IMR-90 (cell line): ENCODE data around the gene B3GAT2. TPM values are rescaled to one million over a fixed set of nuclear protein-coding genes. Genes with fewer than 3 reads are reported as not detected.

Experiments
- ATAC-seq: fragments of 200-7000 bp; cut with Tn5 transposase; 2 replicates; pipeline ENCODE4 v1.9.1; 2020; ENCODE audit warnings: low read depth, mild to moderate bottlenecking, moderate library complexity
- BruUV-seq: library from RNA; stranded (reverse); fragments of 400-500 nt; replicated peaks from 2 replicates; lab custom pipeline; 2021; lab: Mats Ljungman, UMichigan
- CTCF ChIA-PET: fragments of 300-600 bp; formaldehyde crosslinking; extraction: SDS; loops from one replicate; lab custom pipeline; 2021; ENCODE audit warnings: antibody characterized with exemption; lab: Yijun Ruan, JAX
- POLR2A ChIA-PET: fragments of 300-600 bp; sonication (Branson Sonifier 250); formaldehyde crosslinking; loops from one replicate; lab custom pipeline; 2022; ENCODE audit warnings: antibody characterized with exemption; ENCODE audit not compliant: unreplicated experiment; lab: Charles Lee
- DNase-seq: peaks from one replicate; pipeline ENCODE4 v3.0.0; 2013
- H2AFZ ChIP-seq: replicated peaks from 2 replicates; pipeline ENCODE3; 2013; ENCODE audit warnings: low read length, mild to moderate bottlenecking; ENCODE audit not compliant: poor library complexity
- H2AK5ac ChIP-seq: 2 replicates; pipeline ENCODE4 v1.6.1; 2013; ENCODE audit warnings: low read depth, low read length, inconsistent platforms
- H2AK9ac ChIP-seq: replicated peaks from 2 replicates; pipeline ENCODE3; 2013; ENCODE audit warnings: mild to moderate bottlenecking, low read depth, low read length, moderate library complexity; ENCODE audit not compliant: poor library complexity
- H2BK120ac ChIP-seq: 2 replicates; pipeline ENCODE4 v1.6.1; 2013; ENCODE audit warnings: low read depth, low read length, inconsistent platforms
- H2BK15ac ChIP-seq: 3 replicates; pipeline ENCODE4 v1.6.1; 2013; ENCODE audit warnings: low read depth, low read length, inconsistent platforms
- H2BK20ac ChIP-seq: 2 replicates; pipeline ENCODE4 v1.6.1; 2013; ENCODE audit warnings: low read depth, mild to moderate bottlenecking, inconsistent platforms, low read length, moderate library complexity
- H2BK5ac ChIP-seq: 2 replicates; pipeline ENCODE4 v1.6.1; 2013; ENCODE audit warnings: mild to moderate bottlenecking, low read depth, low read length, inconsistent platforms; ENCODE audit not compliant: poor library complexity, severe bottlenecking
- H3K14ac ChIP-seq: replicated peaks from 2 replicates; pipeline ENCODE4 v1.6.1; 2013; ENCODE audit warnings: low read depth, low read length, inconsistent platforms
- H3K18ac ChIP-seq: 2 replicates; pipeline ENCODE4 v1.6.1; 2013; ENCODE audit warnings: low read depth, low read length, control low read depth
- H3K23ac ChIP-seq: 2 replicates; pipeline ENCODE4 v1.6.1; 2013; ENCODE audit warnings: low read depth, low read length, inconsistent platforms
- H3K27ac ChIP-seq: 2 replicates; pipeline ENCODE4 v1.5.1; 2013; ENCODE audit warnings: mild to moderate bottlenecking, control low read depth, low read length; ENCODE audit not compliant: insufficient read depth
- H3K27me3 ChIP-seq: 2 replicates; pipeline ENCODE4 v1.6.1; 2013; ENCODE audit warnings: low read length; ENCODE audit not compliant: control insufficient read depth, insufficient read depth
- H3K36me3 ChIP-seq: 2 replicates; pipeline ENCODE4 v1.6.1; 2013; ENCODE audit warnings: low read length, mixed read lengths; ENCODE audit not compliant: control insufficient read depth, insufficient read depth
- H3K4ac ChIP-seq: 2 replicates; pipeline ENCODE4 v1.6.1; 2013; ENCODE audit warnings: low read depth, low read length, inconsistent platforms
- H3K4me1 ChIP-seq: 2 replicates; pipeline ENCODE4 v1.6.1; 2013; ENCODE audit warnings: low read length, mixed read lengths; ENCODE audit not compliant: control insufficient read depth, insufficient read depth
- H3K4me2 ChIP-seq: 2 replicates; pipeline ENCODE4 v1.6.1; 2013; ENCODE audit warnings: low read depth, mild to moderate bottlenecking, control low read depth, low read length, moderate library complexity
- H3K4me3 ChIP-seq: 2 replicates; pipeline ENCODE4 v1.5.1; 2013; ENCODE audit warnings: low read depth, mild to moderate bottlenecking, control low read depth, low read length, moderate library complexity; ENCODE audit not compliant: insufficient read depth
- H3K56ac ChIP-seq: 2 replicates; pipeline ENCODE4 v1.6.1; 2013; ENCODE audit warnings: low read length, inconsistent platforms; ENCODE audit not compliant: insufficient read depth; ENCODE audit errors: extremely low read depth
- H3K79me1 ChIP-seq, 2 experiments: 2 replicates each; pipeline ENCODE4 v1.6.1; 2013; ENCODE audit warnings: low read length in 2 of 2, inconsistent platforms in 1 of 2, low read depth in 1 of 2
- H3K9ac ChIP-seq: 2 replicates; pipeline ENCODE4 v1.6.1; 2013; ENCODE audit warnings: low read depth, low read length, control low read depth
- H3K9me1 ChIP-seq: 2 replicates; pipeline ENCODE4 v1.6.1; 2013; ENCODE audit warnings: low read length, inconsistent platforms; ENCODE audit not compliant: insufficient read depth
- H3K9me3 ChIP-seq: 2 replicates; pipeline ENCODE4 v1.6.1; 2013; ENCODE audit warnings: low read length; ENCODE audit not compliant: control insufficient read depth, insufficient read depth
- H4K20me1 ChIP-seq: 2 replicates; pipeline ENCODE4 v1.6.1; 2013; ENCODE audit warnings: low read length, inconsistent platforms; ENCODE audit not compliant: insufficient read depth
- H4K5ac ChIP-seq: 2 replicates; pipeline ENCODE4 v1.6.1; 2013; ENCODE audit warnings: mild to moderate bottlenecking, low read depth, low read length, control low read depth
- H4K8ac ChIP-seq, 2 experiments: 2 replicates each; pipeline ENCODE4 v1.6.1; 2013; ENCODE audit warnings: low read depth in 2 of 2, low read length in 2 of 2, control low read depth in 1 of 2, inconsistent platforms in 1 of 2
- H4K91ac ChIP-seq: 2 replicates; pipeline ENCODE4 v1.6.1; 2013; ENCODE audit warnings: low read depth, low read length, inconsistent platforms; ENCODE audit not compliant: insufficient read depth
- CHD1 ChIP-seq: IDR thresholded peaks from 2 replicates; pipeline ENCODE4 v1.6.1; 2012; ENCODE audit warnings: low read depth, low read length, improper control_type of control experiment
- ELK1 ChIP-seq: fragments of 150-350 bp; IDR thresholded peaks from 2 replicates; pipeline ENCODE4 v1.6.1; 2016; ENCODE audit warnings: low read depth, mild to moderate bottlenecking, low read length, moderate library complexity, borderline replicate concordance
- SMC3 ChIP-seq: fragments of 150-350 bp; IDR thresholded peaks from 2 replicates; pipeline ENCODE4 v1.6.1; 2016; ENCODE audit warnings: low read depth, mild to moderate bottlenecking, antibody characterized with exemption, low read length, moderate library complexity
- WGBS, 2 experiments: methylation state at CpG; one replicate each; pipeline versions ENCODE4 v1.1.5 to v1.1.7; 2013; ENCODE audit warnings: missing lambda C conversion rate in 2 of 2; ENCODE audit not compliant: insufficient read length in 1 of 2; ENCODE audit errors: extremely low coverage in 2 of 2; 5-methylcytosine and 5-hydroxymethylcytosine counted together
- dilution Hi-C: fragments of 300-500 bp; cut with HindIII; formaldehyde crosslinking; loops from one replicate; pipeline ENCODE4 v1.14.3; 2018; ENCODE audit warnings: low sequenced_read_pairs; ENCODE audit not compliant: unreplicated experiment
- in situ Hi-C: fragments of 300-500 bp; cut with MboI; formaldehyde crosslinking; loops from 3 replicates; pipeline ENCODE4 v1.14.3; 2019; ENCODE audit warnings: low sequenced_read_pairs, inconsistent platforms, mixed read lengths
- intact Hi-C: fragments of 100-400 bp; cut with micrococcal nuclease; formaldehyde crosslinking; loops from 2 replicates; pipeline ENCODE4 v1.10.0; 2022
- polyA plus RNA-seq, 3 experiments: library from polyadenylated mRNA; depleted of rRNA; stranded (reverse); fragments of >200 nt; gene quantifications; 2 replicates each; pipeline ENCODE4 v1.2.3, GENCODE V29; 2012; ENCODE audit warnings: low replicate concordance in 1 of 3
- total RNA-seq: library from RNA; depleted of rRNA; stranded (reverse); fragments of >200 nt; gene quantifications from 2 replicates; pipeline ENCODE4 v1.2.3, GENCODE V29; 2012

B3GAT2 gene
- total and polyA plus RNA-seq, 2 of the 4 experiments (the other 2 are of a cell fraction): 0.02 TPM; not detected in 1

- no peak for TF ChIP-seq SMC3
- TF ChIP-seq CHD1: no peak
- TF ChIP-seq ELK1: no peak
- H2BK15ac ChIP-seq: no peak overlapping the region
- no peak overlapping the region for H3K9ac ChIP-seq
- no peaks in the 10 kb centered on the region for H3K36me3 ChIP-seq
- no peak overlapping the region for H3K56ac ChIP-seq
- dilution Hi-C loops: no loop called here
- H3K23ac ChIP-seq: no peak overlapping the region
- H3K14ac ChIP-seq: no peak overlapping the region
- ATAC-seq: no peak
- no peak overlapping the region for H3K18ac ChIP-seq
- no peaks in the 10 kb centered on the region for H3K79me1 ChIP-seq
- intact Hi-C loops: no loop called here
- in situ Hi-C loops: no loop called here
- no peak overlapping the region for H2AK5ac ChIP-seq
- H2BK120ac ChIP-seq: no peak overlapping the region
- no peak overlapping the region for H4K91ac ChIP-seq
- no peak overlapping the region for H2AK9ac ChIP-seq
- no CpG with 5 or more reads among the region's 3 CpGs for WGBS, 2 experiments
- no peak overlapping the region for H3K27ac ChIP-seq
- CTCF ChIA-PET: no interaction called here
- no peak for DNase-seq
- no TSS peak for BruUV-seq
- H2BK20ac ChIP-seq: no peak overlapping the region
- no peak overlapping the region for H3K4me2 ChIP-seq
- H3K4me3 ChIP-seq: no peak overlapping the region
- no peaks in the 10 kb centered on the region for H4K20me1 ChIP-seq
- H3K4ac ChIP-seq: no peak overlapping the region
- no peak overlapping the region for H2BK5ac ChIP-seq
- POLR2A ChIA-PET: no interaction called here
- no peaks in the 10 kb centered on the region for H3K4me1 ChIP-seq
- no peaks in the 10 kb centered on the region for H3K9me3 ChIP-seq
- H4K5ac ChIP-seq: no peak overlapping the region
- no peak overlapping the region for H2AFZ ChIP-seq
- no peaks in the 10 kb centered on the region for H3K27me3 ChIP-seq
- no peak overlapping the region for H4K8ac ChIP-seq
- H3K9me1 ChIP-seq: no peaks in the 10 kb centered on the region
Observed at GRCh38 chr6:70973604-70974003, 16.7 kb upstream of the B3GAT2 start.
